ENCODE results near the gene ZFHX3.

ZFHX3 gene

DNA sequence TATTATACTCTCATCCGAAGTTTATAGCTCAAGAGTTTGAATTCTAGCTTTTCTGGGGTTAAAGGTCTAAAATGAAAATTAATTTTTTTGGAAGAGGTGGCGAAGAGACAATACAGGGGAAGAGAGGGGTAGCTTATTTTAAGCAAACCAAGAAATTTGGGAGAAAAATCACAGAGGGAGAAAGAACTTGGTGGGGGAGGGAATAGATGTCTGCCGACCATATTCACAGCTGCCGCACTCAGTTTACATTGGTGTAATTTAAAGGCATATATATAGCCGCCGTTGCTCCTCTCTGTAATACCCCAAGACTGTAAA lies 6.5 kb upstream of the ZFHX3 start:
- Histone ChIP-seq H3K9me3 (ENCODE audit: low read depth, low read length) (no peaks in the 10 kb centered on the region), H3K9ac (ENCODE audit: insufficient read length) (no peak overlapping the region), H3K36me3 (ENCODE audit: insufficient read depth, low read length) (no peaks in the 10 kb centered on the region), H3K4me3 (peak overlapping the region; percentile 80), H3K27ac (peak overlapping the region; percentile 92)
- DNase-seq (ENCODE audit: low read depth, low spot score) = no peak
- TF ChIP-seq EZH2 (IDR thresholded peaks at IDR 0.05) = no peak
- TF ChIP-seq FOXP2 (optimal IDR thresholded peaks at IDR 0.05; ENCODE audit: control extremely low read depth, extremely low read length, insufficient read depth) = no peak
- TF ChIP-seq POLR2AphosphoS5 (IDR thresholded peaks at IDR 0.05; ENCODE audit: borderline replicate concordance, low read depth, low read length) = no peak

DNA sequence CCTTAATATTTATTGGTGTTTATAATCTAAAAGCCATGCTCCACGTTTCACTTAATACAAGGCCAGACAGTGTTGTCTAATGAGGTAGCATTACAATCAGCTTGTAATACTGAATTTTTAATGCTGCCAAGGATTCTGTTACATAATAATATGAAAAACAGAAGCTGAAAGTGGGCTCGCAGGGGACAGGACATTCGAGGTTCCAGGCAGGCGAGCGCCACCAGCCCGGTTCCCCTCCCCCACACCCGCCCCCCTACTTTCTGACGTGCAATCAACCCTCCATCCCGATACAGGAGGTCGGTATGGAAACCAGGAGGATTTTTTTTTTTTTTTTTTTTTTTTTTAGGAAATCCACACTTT lies 6.2 kb upstream of the ZFHX3 start:
- Histone ChIP-seq H3K9me3 (ENCODE audit: low read depth, low read length) (no peaks in the 10 kb centered on the region), H3K27ac (peak overlapping the region; percentile 92), H3K4me3 (peak overlapping the region; percentile 80), H3K9ac (ENCODE audit: insufficient read length) (no peak overlapping the region), H3K36me3 (ENCODE audit: insufficient read depth, low read length) (no peaks in the 10 kb centered on the region)
- no peak for DNase-seq (ENCODE audit: low read depth, low spot score)
- no peak for TF ChIP-seq POLR2AphosphoS5 (IDR thresholded peaks at IDR 0.05; ENCODE audit: borderline replicate concordance, low read depth, low read length)
- TF ChIP-seq FOXP2 (optimal IDR thresholded peaks at IDR 0.05; ENCODE audit: control extremely low read depth, extremely low read length, insufficient read depth) = no peak
- TF ChIP-seq EZH2 (IDR thresholded peaks at IDR 0.05) = no peak

DNA sequence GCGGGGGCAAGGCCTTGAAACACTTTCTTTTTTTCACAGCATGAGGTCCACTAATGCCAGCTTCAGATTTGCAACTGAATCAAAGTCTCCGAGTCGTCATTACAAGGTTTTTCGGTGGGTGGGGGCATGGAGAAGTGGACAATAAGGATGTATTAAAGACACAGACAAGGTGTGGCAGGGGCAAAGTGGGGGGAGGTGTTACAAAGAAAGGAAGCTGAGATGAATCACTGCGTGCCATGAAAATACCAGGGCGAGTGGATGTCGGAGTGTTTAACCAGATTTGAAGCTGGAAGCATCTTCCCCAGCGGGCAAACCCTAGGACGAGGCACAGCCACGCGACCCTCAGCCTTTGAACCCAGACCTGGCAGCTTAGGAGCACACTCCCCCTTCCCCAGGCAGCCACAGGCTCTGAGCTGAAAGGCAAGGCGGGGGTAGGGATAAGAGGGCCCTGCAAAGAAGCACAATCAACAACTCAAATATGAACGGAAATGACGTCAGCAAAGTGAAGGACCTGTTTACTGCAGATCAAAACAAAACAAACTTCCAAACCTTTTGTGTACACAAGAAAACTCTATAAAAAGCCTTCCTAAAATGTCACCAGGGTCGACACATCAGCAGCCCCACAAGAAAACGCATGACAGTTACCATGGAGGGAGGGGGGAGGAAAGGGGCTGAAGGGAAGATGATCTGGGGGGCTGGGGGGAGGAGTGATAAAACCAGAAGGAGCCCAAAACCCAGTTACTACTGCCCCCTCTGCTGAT lies 5.6 kb upstream of the ZFHX3 start:
- Histone ChIP-seq H3K9me3 (ENCODE audit: low read depth, low read length) (no peaks in the 10 kb centered on the region), H3K27ac (peak overlapping the region; percentile 92), H3K36me3 (ENCODE audit: insufficient read depth, low read length) (no peaks in the 10 kb centered on the region), H3K9ac (ENCODE audit: insufficient read length) (no peak overlapping the region), H3K4me3 (peak overlapping the region; percentile 80)
- TF ChIP-seq EZH2 (IDR thresholded peaks at IDR 0.05) (no peak), POLR2AphosphoS5 (IDR thresholded peaks at IDR 0.05; ENCODE audit: borderline replicate concordance, low read depth, low read length) (no peak), FOXP2 (optimal IDR thresholded peaks at IDR 0.05; ENCODE audit: control extremely low read depth, extremely low read length, insufficient read depth) (no peak)
- DNase-seq (ENCODE audit: low read depth, low spot score) = no peak

DNA sequence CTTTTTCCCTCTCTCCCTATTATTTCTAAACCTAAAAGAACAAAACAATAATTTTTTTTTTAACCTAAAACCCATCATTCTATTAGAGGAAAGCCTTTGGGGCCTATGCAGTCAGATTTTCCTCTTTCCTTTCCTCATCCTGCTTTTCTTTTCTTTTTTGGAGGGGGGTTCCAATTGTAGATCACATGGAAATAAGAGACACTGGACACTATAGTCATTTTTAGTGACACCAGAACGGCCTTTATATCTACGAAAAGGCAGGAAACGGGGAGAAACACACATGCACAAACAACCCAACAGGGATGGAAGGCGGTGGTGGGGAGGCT lies 5.1 kb upstream of the ZFHX3 start:
- H3K4me3 ChIP-seq = peak overlapping the region; percentile 80
- no peak overlapping the region for H3K27ac ChIP-seq
- no peaks in the 10 kb centered on the region for H3K36me3 ChIP-seq (ENCODE audit: insufficient read depth, low read length)
- no peak for DNase-seq (ENCODE audit: low read depth, low spot score)
- TF ChIP-seq POLR2AphosphoS5 (IDR thresholded peaks at IDR 0.05; ENCODE audit: borderline replicate concordance, low read depth, low read length) (no peak), EZH2 (IDR thresholded peaks at IDR 0.05) (no peak), FOXP2 (optimal IDR thresholded peaks at IDR 0.05; ENCODE audit: control extremely low read depth, extremely low read length, insufficient read depth) (no peak)
- no peak overlapping the region for H3K9ac ChIP-seq (ENCODE audit: insufficient read length)
- H3K9me3 ChIP-seq (ENCODE audit: low read depth, low read length) = no peaks in the 10 kb centered on the region

DNA sequence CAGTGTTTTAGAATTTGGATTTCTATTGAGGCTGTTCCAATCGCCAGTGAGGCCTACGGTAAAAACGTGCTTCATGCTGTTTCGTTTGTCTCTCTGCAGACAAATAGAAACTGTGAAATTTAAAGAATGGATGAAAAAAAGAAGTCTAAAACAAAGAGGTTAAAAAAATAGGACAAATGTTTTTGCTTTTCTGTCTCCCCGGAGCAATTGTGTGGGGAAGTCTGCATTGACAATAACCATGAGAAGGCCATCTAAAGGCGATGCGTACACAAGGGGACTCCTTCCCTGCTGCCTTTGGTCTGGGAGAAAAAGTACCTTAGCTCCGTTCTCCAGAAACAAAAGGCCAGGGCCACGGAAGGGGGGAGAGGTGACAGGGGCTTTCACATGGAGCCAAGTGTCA lies 4.6 kb upstream of the ZFHX3 start:
- H3K4me3 ChIP-seq = no peak overlapping the region
- H3K36me3 ChIP-seq (ENCODE audit: insufficient read depth, low read length) = no peaks in the 10 kb centered on the region
- no peak overlapping the region for H3K9ac ChIP-seq (ENCODE audit: insufficient read length)
- no peaks in the 10 kb centered on the region for H3K9me3 ChIP-seq (ENCODE audit: low read depth, low read length)
- DNase-seq (ENCODE audit: low read depth, low spot score) = no peak
- H3K27ac ChIP-seq = no peak overlapping the region
- TF ChIP-seq FOXP2 (optimal IDR thresholded peaks at IDR 0.05; ENCODE audit: control extremely low read depth, extremely low read length, insufficient read depth) = no peak
- no peak for TF ChIP-seq EZH2 (IDR thresholded peaks at IDR 0.05)
- TF ChIP-seq POLR2AphosphoS5 (IDR thresholded peaks at IDR 0.05; ENCODE audit: borderline replicate concordance, low read depth, low read length) = no peak

DNA sequence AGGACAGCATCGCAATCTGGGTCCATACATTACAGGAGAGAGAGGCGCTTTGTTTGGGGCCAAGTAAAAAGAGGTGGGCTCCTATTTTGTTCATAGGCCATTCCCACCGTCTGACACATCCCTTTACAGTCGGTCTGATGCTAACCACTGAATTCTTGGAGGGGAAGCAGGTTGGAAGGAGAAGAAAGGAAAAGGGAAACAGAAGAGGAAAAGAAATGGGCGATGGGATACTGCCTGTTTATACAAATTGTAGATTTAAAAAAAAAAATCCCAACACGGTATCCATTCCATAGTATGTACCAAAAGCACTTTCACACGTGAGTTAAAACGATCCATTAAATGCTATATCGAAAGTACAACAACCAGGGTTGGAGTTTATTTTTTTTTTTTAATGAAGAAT lies 4.0 kb upstream of the ZFHX3 start:
- TF ChIP-seq FOXP2 (optimal IDR thresholded peaks at IDR 0.05; ENCODE audit: control extremely low read depth, extremely low read length, insufficient read depth) (no peak), POLR2AphosphoS5 (IDR thresholded peaks at IDR 0.05; ENCODE audit: borderline replicate concordance, low read depth, low read length) (no peak), EZH2 (IDR thresholded peaks at IDR 0.05) (no peak)
- Histone ChIP-seq H3K9me3 (ENCODE audit: low read depth, low read length) (no peaks in the 10 kb centered on the region), H3K9ac (ENCODE audit: insufficient read length) (no peak overlapping the region), H3K27ac (no peak overlapping the region), H3K4me3 (no peak overlapping the region), H3K36me3 (ENCODE audit: insufficient read depth, low read length) (no peaks in the 10 kb centered on the region)
- no peak for DNase-seq (ENCODE audit: low read depth, low spot score)

DNA sequence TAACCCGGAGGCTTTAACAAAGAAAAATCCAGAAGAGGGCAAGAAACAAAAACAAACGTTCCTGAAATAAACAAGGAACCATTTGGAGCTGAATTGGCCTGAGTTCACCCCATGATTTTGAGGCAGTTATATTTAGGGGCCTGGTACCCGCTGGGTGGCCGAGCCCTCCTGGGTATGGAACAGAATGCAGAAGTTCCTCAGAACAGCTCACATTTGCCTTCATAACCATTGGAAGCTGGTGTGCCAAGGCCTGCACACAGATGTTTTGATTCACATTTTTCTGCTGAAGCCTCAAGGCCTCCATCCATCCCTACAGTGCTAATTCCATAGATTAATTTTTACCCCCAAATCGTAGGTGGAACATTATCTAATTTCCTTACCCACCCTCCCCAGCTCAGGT lies 3.3 kb upstream of the ZFHX3 start:
- Histone ChIP-seq H3K27ac (no peak overlapping the region), H3K4me3 (no peak overlapping the region), H3K9me3 (ENCODE audit: low read depth, low read length) (no peaks in the 10 kb centered on the region), H3K9ac (ENCODE audit: insufficient read length) (no peak overlapping the region), H3K36me3 (ENCODE audit: insufficient read depth, low read length) (no peaks in the 10 kb centered on the region)
- no peak for DNase-seq (ENCODE audit: low read depth, low spot score)
- TF ChIP-seq POLR2AphosphoS5 (IDR thresholded peaks at IDR 0.05; ENCODE audit: borderline replicate concordance, low read depth, low read length) = no peak
- no peak for TF ChIP-seq FOXP2 (optimal IDR thresholded peaks at IDR 0.05; ENCODE audit: control extremely low read depth, extremely low read length, insufficient read depth)
- TF ChIP-seq EZH2 (IDR thresholded peaks at IDR 0.05) = no peak

DNA sequence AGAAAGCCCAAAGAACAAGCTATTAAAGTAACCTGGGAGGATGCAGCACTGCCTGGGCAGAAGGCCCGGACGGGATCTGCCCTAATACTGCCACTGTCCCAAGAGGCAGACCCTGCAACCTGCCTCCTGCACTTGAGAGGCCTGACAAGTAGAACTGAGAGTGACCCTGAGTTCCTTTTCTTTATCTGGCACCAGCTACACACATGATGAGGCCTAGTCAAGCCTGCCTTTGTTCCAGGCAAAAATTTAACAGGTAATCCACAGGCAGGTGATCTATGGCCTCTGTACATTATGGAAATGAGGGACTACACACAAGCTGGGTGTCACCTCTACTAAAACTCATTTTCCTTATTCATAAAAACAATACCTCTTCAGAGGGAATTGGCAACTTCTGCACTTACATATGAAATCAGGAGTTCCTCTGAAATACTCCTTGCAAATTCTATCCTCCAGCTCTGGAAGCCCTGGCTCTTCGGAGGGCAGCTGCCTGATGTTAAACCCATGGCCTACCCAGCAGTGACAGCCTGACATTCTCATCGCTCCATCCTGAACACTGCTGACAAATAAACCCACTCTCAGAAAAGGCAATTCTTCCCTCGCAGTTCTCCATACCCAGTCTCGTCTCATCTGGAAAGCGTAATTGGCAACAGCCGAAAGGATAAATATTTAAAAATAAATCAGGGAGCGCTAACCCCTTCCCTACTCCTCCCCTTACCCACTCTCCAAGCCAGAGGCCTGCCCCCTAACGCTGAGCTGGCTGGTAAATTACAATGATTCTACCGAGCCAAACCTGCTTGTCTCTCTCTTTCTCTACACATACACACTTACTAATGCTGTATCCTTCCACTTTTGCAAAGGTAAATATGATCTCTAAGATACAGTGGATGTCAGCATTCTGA lies 2.5 kb upstream of the ZFHX3 start:
- TF ChIP-seq FOXP2 (optimal IDR thresholded peaks at IDR 0.05; ENCODE audit: control extremely low read depth, extremely low read length, insufficient read depth) (no peak), POLR2AphosphoS5 (IDR thresholded peaks at IDR 0.05; ENCODE audit: borderline replicate concordance, low read depth, low read length) (no peak), EZH2 (IDR thresholded peaks at IDR 0.05) (no peak)
- H3K36me3 ChIP-seq (ENCODE audit: insufficient read depth, low read length) = no peaks in the 10 kb centered on the region
- no peaks in the 10 kb centered on the region for H3K9me3 ChIP-seq (ENCODE audit: low read depth, low read length)
- H3K9ac ChIP-seq (ENCODE audit: insufficient read length) = no peak overlapping the region
- DNase-seq (ENCODE audit: low read depth, low spot score) = no peak
- H3K4me3 ChIP-seq = no peak overlapping the region
- H3K27ac ChIP-seq = no peak overlapping the region

All from SK-N-MC (cell line).